ENCODE measurements around the gene RBMS2.

Gene RBMS2

GRCh38 chr12:56589783-56590182 is 68.2 kb downstream of the RBMS2 start:
- DNase-seq, result no peak

GRCh38 chr12:56590237-56590830 is 68.7 kb downstream of the RBMS2 start:
- no peak for DNase-seq

GRCh38 chr12:56591126-56591525 is 69.5 kb downstream of the RBMS2 start:
- DNase-seq, result no peak

GRCh38 chr12:56591961-56592360 is 70.3 kb downstream of the RBMS2 start:
- DNase-seq, result no peak

GRCh38 chr12:56593909-56594621 is 72.4 kb downstream of the RBMS2 start:
- DNase-seq, result peak; percentile 56

- DNase-seq, result no peak
Measured at GRCh38 chr12:56596815-56597214, 75.2 kb downstream of the RBMS2 start.

- DNase-seq, result no peak
Measured at GRCh38 chr12:56599041-56599440, 77.4 kb downstream of the RBMS2 start.

GRCh38 chr12:56599797-56600196 is 78.2 kb downstream of the RBMS2 start:
- no peak for DNase-seq

GRCh38 chr12:56600753-56601152 is 79.1 kb downstream of the RBMS2 start:
- no peak for DNase-seq

GRCh38 chr12:56601503-56601902 is 79.9 kb downstream of the RBMS2 start:
- no peak for DNase-seq

- no peak for DNase-seq
Measured at GRCh38 chr12:56602239-56602638, 80.6 kb downstream of the RBMS2 start.

- no peak for DNase-seq
Measured at GRCh38 chr12:56604355-56604754, 82.7 kb downstream of the RBMS2 start.

GRCh38 chr12:56614627-56615026 is 93.0 kb downstream of the RBMS2 start:
- DNase-seq, result no peak

GRCh38 chr12:56616244-56616643 is 94.6 kb downstream of the RBMS2 start:
- no peak for DNase-seq

GRCh38 chr12:56616925-56617324 is 95.3 kb downstream of the RBMS2 start:
- DNase-seq, result no peak

GRCh38 chr12:56622535-56622934 is 100.9 kb downstream of the RBMS2 start:
- DNase-seq, result no peak

- DNase-seq, result no peak
Measured at GRCh38 chr12:56626701-56627100, 105.1 kb downstream of the RBMS2 start.

- DNase-seq, result peak; percentile 74
Measured at GRCh38 chr12:56628671-56629458, 107.2 kb downstream of the RBMS2 start.

- peak; percentile 48 for DNase-seq
Measured at GRCh38 chr12:56629459-56630179, 108.0 kb downstream of the RBMS2 start.

- DNase-seq, result peak; percentile 84
Measured at GRCh38 chr12:56630180-56630632, 108.6 kb downstream of the RBMS2 start, which contains the start of gene BAZ2A. TSS of gene BAZ2A (minus strand) at chr12:56630326. CDS start at chr12:56617530, 12,796 bp downstream.

GRCh38 chr12:56631790-56632700 is 110.4 kb downstream of the RBMS2 start:
- peak; percentile 58 for DNase-seq

All from CD4-positive, alpha-beta T cell treated with Interferon gamma for 1 hour (primary cell).